GM12878 (cell line): Measurements from ENCODE around the gene HS6ST1. TPM values are rescaled to one million over a fixed set of nuclear protein-coding genes. Genes with fewer than 3 reads are reported as not detected.

ENCODE experiments used
- ATAC-seq: fragments of 200-7000 bp; cut with Tn5 transposase; 3 replicates; pipeline ENCODE4 v1.9.1; 2020; ENCODE audit warnings: mild to moderate bottlenecking, moderate library complexity
- BruUV-seq: library from RNA; stranded (reverse); fragments of 400-500 nt; replicated peaks from 2 replicates; lab custom pipeline; 2021; lab: Mats Ljungman, UMichigan
- CTCF ChIA-PET: fragments of 300-600 bp; sonication (Branson Sonifier 250); formaldehyde crosslinking; extraction: SDS; loops from one replicate; lab custom pipeline; 2021; ENCODE audit warnings: inconsistent platforms; lab: Yijun Ruan, JAX
- POLR2A ChIA-PET: fragments of 350-600 bp; formaldehyde crosslinking; extraction: SDS; loops from one replicate; lab custom pipeline; 2021; ENCODE audit warnings: inconsistent platforms; lab: Charles Lee
- RAD21 ChIA-PET: fragments of 300-600 bp; sonication (Branson Sonifier 250); formaldehyde crosslinking; loops from one replicate; lab custom pipeline; 2023; ENCODE audit warnings: antibody characterized with exemption; ENCODE audit not compliant: unreplicated experiment; lab: Charles Lee
- SMC1A ChIA-PET: fragments of 300-600 bp; sonication (Branson Sonifier 250); formaldehyde crosslinking; loops from one replicate; lab custom pipeline; 2023; ENCODE audit not compliant: unreplicated experiment, uncharacterized antibody; lab: Charles Lee
- DNase-seq: peaks from one replicate; pipeline ENCODE4 v3.0.0-alpha.2; 2011; ENCODE audit warnings: low read depth, low spot score
- FAIRE-seq: peaks from 3 replicates; lab custom pipeline; 2011; peaks lifted over from hg19 to GRCh38; lab: Jason Lieb, UNC
- H2AFZ ChIP-seq: 2 replicates; pipeline ENCODE4 v1.6.0; 2011; ENCODE audit warnings: low read depth, low read length, control low read depth; ENCODE audit not compliant: control insufficient read depth
- H3K27ac ChIP-seq: 2 replicates; pipeline ENCODE4 v1.5.1; 2011; ENCODE audit warnings: control low read depth; ENCODE audit not compliant: control insufficient read depth, insufficient read depth
- H3K27me3 ChIP-seq, 2 experiments: replicated peaks in 1 of 2; 2 replicates each; pipeline versions ENCODE4 v1.6.0 to v1.6.1; 2011; ENCODE audit warnings: low read length in 1 of 2; ENCODE audit not compliant: control insufficient read depth in 2 of 2, insufficient read depth in 2 of 2
- H3K36me3 ChIP-seq, 2 experiments: 2 replicates each; pipeline ENCODE4 v1.5.1; 2011; ENCODE audit warnings: low read length in 1 of 2; ENCODE audit not compliant: control insufficient read depth in 2 of 2, insufficient read depth in 2 of 2
- H3K4me1 ChIP-seq: 2 replicates; pipeline ENCODE4 v1.6.1; 2011; ENCODE audit warnings: mild to moderate bottlenecking, low read length, moderate library complexity, mixed read lengths; ENCODE audit not compliant: control insufficient read depth, insufficient read depth
- H3K4me2 ChIP-seq: 2 replicates; pipeline ENCODE4 v1.6.0; 2011; ENCODE audit warnings: control low read depth; ENCODE audit not compliant: control insufficient read depth, insufficient read depth
- H3K4me3 ChIP-seq: fragments of 200-600 bp; sonication (generic); 2 replicates; pipeline ENCODE4 v1.5.1; 2016
- H3K79me2 ChIP-seq: 2 replicates; pipeline ENCODE4 v1.6.0; 2011; ENCODE audit warnings: low read length; ENCODE audit not compliant: control insufficient read depth, insufficient read depth
- H3K9ac ChIP-seq: 2 replicates; pipeline ENCODE4 v1.8.0; 2011; ENCODE audit warnings: low read length, control low read depth, mixed read lengths; ENCODE audit not compliant: control insufficient read depth, insufficient read depth
- H3K9me3 ChIP-seq: replicated peaks from 3 replicates; pipeline ENCODE4 v1.5.1; 2011; ENCODE audit warnings: mild to moderate bottlenecking, low read length; ENCODE audit not compliant: control insufficient read depth, insufficient read depth
- H4K20me1 ChIP-seq: 2 replicates; pipeline ENCODE4 v1.6.0; 2011; ENCODE audit not compliant: control insufficient read depth, insufficient read depth
- CREM ChIP-seq: IDR thresholded peaks from 2 replicates; pipeline ENCODE4 v1.6.1; 2014; ENCODE audit warnings: antibody characterized with exemption, low read depth
- HCFC1 ChIP-seq: fragments of 150-350 bp; IDR thresholded peaks from 2 replicates; pipeline ENCODE4 v1.6.1; 2014; ENCODE audit warnings: low read length
- HDAC6 ChIP-seq: fragments of 200-600 bp; sonication (generic); IDR thresholded peaks from one replicate; pipeline ENCODE4 v1.8.0; 2017; ENCODE audit warnings: antibody characterized with exemption; ENCODE audit not compliant: unreplicated experiment
- IRF4 ChIP-seq: IDR thresholded peaks from 2 replicates; pipeline ENCODE4 v1.6.1; 2011; ENCODE audit warnings: low read depth, low read length
- IRF5 ChIP-seq: fragments of 450-650 bp; IDR thresholded peaks from 2 replicates; pipeline ENCODE4 v1.6.1; 2017; ENCODE audit warnings: borderline replicate concordance
- MTA2 ChIP-seq: fragments of 450-650 bp; IDR thresholded peaks from 2 replicates; pipeline ENCODE4 v1.6.1; 2016; ENCODE audit warnings: low read depth, mild to moderate bottlenecking, moderate library complexity
- NR2C1 ChIP-seq: fragments of 450-650 bp; IDR thresholded peaks from 2 replicates; pipeline ENCODE4 v1.6.1; 2017; ENCODE audit warnings: antibody characterized with exemption, mild to moderate bottlenecking, moderate library complexity
- PRDM15 ChIP-seq: fragments of 450-650 bp; formaldehyde crosslinking; IDR thresholded peaks from 2 replicates; pipeline ENCODE4 v1.4.0; 2020; ENCODE audit warnings: mild to moderate bottlenecking, moderate library complexity
- TCF3 ChIP-seq: IDR thresholded peaks from 2 replicates; pipeline ENCODE4 v1.6.1; 2012; ENCODE audit warnings: low read depth, mild to moderate bottlenecking, low read length, borderline replicate concordance; ENCODE audit not compliant: insufficient read depth
- WRNIP1 ChIP-seq: IDR thresholded peaks from 2 replicates; pipeline ENCODE4 v1.6.1; 2011; ENCODE audit warnings: low read depth, low read length, improper control_type of control experiment, borderline replicate concordance
- ZBTB33 ChIP-seq: fragments of 450-650 bp; IDR thresholded peaks from 2 replicates; pipeline ENCODE4 v1.6.1; 2017; ENCODE audit warnings: mild to moderate bottlenecking
- ZSCAN29 ChIP-seq: fragments of 450-650 bp; IDR thresholded peaks from 2 replicates; pipeline ENCODE4 v1.6.1; 2017; ENCODE audit warnings: mild to moderate bottlenecking, moderate library complexity
- WGBS: methylation state at CpG from one replicate; pipeline ENCODE4 v1.1.6; 2016; ENCODE audit warnings: low lambda C conversion rate; ENCODE audit not compliant: insufficient replicate concordance, insufficient coverage; ENCODE audit errors: missing lambda C conversion rate; 5-methylcytosine and 5-hydroxymethylcytosine counted together
- in situ Hi-C: fragments of 300-500 bp; cut with MboI; formaldehyde crosslinking; loops from 9 replicates; pipeline ENCODE4 v1.14.3; 2018; ENCODE audit warnings: mixed read lengths
- intact Hi-C: fragments of 100-400 bp; cut with micrococcal nuclease; formaldehyde crosslinking; loops from one replicate; pipeline ENCODE4 v1.14.2; 2022; ENCODE audit not compliant: unreplicated experiment
- polyA plus RNA-seq, 11 experiments: library from polyadenylated mRNA; depleted of rRNA in 4 of 11; unstranded in 6 of 11; stranded (reverse) in 5 of 11; fragments of >200 nt; fragmentation: Nextera tagmentation in 4 of 11; fragmentation: Illumina TruSeq in 1 of 11; extraction: Ambion mirVana in 4 of 11; extraction: Trizol in 1 of 11; gene quantifications; 1 replicate in 1 of 11; 2 replicates in 10 of 11; pipeline versions ENCODE4 v1.2.1 to v1.2.3, GENCODE V29; 2011 to 2016; ENCODE audit warnings: inconsistent platforms in 2 of 11, missing spikeins in 2 of 11, low read depth in 1 of 11
- total RNA-seq, 4 experiments: library from RNA; depleted of rRNA in 3 of 4; stranded (reverse); fragments of >200 nt in 3 of 4; fragmentation: Illumina TruSeq in 1 of 4; extraction: Trizol in 1 of 4; gene quantifications; 2 replicates each; pipeline versions ENCODE4 v1.2.1 to v1.2.3, GENCODE V29; 2013 to 2021
- TF ChIP-seq, protein P1 (sequence below): fragments of 450-650 bp; IDR thresholded peaks from 2 replicates; pipeline ENCODE4 v1.6.1; 2017; ENCODE audit warnings: antibody characterized with exemption, mild to moderate bottlenecking, moderate library complexity
- TF ChIP-seq, protein P2 (sequence below): IDR thresholded peaks from 2 replicates; pipeline ENCODE4 v1.6.1; 2011; ENCODE audit warnings: borderline replicate concordance, low read depth, mild to moderate bottlenecking, moderate library complexity, low read length; ENCODE audit not compliant: insufficient read depth, poor library complexity, severe bottlenecking

HS6ST1 gene
- total and polyA plus RNA-seq, 10 of the 15 experiments (the other 5 are each of a cell fraction or from before 2014, with no cell fraction given): 0.48 to 17.0 (median 4.7) TPM

DNA sequence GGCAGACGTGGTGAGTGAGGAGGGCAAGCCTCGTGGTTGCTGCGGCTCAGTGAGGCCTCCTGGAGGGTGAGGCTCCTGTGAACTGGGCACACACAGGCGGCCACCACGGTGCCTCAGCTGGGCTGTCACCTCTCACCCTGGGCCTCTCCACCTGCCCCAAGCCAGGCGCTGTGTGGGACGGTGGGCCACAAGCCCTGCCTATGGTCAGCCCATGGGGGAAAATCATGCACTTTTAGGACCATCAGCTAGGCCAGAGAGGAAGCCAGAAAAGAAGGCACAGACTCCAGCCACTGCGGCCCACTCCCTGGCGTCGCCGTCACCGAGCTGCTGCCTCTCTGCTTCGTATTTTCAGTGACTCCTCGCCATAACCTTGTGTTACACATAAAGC, 28.5 kb upstream of the HS6ST1 start:
- DNase-seq: no peak
- SMC1A ChIA-PET: no interaction called here
- no peak overlapping the region for H3K27ac ChIP-seq
- H3K4me1 ChIP-seq: no peaks in the 10 kb centered on the region
- H3K27me3 ChIP-seq: no peaks in the 10 kb centered on the region; a peak in 1 of 4 replicates
- no peak for ATAC-seq
- in situ Hi-C loops: no loop called here
- no peak overlapping the region for H3K4me2 ChIP-seq
- CTCF ChIA-PET: no interaction called here
- RAD21 ChIA-PET: no interaction called here
- 60% methylated on average over 12 of the region's 14 CpGs for WGBS
- BruUV-seq: no TSS peak
- intact Hi-C loops: no loop called here
- H4K20me1 ChIP-seq: no peaks in the 10 kb centered on the region
- no peaks in the 10 kb centered on the region for H3K79me2 ChIP-seq
- no peaks in the 10 kb centered on the region for H3K36me3 ChIP-seq
- no peak overlapping the region for H3K4me3 ChIP-seq
- POLR2A ChIA-PET: no interaction called here
- no peak for FAIRE-seq
- no peaks in the 10 kb centered on the region; the same call in 2 of the 3 replicates for H3K9me3 ChIP-seq
- no peak overlapping the region for H3K9ac ChIP-seq
- no peak overlapping the region for H2AFZ ChIP-seq
- TF ChIP-seq TCF3 (no peak), IRF4 (no peak), NR2C1 (no peak), ZBTB33 (no peak), IRF5 (no peak), HCFC1 (no peak), ZSCAN29 (no peak), MTA2 (no peak), CREM (no peak), PRDM15 (no peak), HDAC6 (no peak), WRNIP1 (no peak)
- TF ChIP-seq, protein P1, sequence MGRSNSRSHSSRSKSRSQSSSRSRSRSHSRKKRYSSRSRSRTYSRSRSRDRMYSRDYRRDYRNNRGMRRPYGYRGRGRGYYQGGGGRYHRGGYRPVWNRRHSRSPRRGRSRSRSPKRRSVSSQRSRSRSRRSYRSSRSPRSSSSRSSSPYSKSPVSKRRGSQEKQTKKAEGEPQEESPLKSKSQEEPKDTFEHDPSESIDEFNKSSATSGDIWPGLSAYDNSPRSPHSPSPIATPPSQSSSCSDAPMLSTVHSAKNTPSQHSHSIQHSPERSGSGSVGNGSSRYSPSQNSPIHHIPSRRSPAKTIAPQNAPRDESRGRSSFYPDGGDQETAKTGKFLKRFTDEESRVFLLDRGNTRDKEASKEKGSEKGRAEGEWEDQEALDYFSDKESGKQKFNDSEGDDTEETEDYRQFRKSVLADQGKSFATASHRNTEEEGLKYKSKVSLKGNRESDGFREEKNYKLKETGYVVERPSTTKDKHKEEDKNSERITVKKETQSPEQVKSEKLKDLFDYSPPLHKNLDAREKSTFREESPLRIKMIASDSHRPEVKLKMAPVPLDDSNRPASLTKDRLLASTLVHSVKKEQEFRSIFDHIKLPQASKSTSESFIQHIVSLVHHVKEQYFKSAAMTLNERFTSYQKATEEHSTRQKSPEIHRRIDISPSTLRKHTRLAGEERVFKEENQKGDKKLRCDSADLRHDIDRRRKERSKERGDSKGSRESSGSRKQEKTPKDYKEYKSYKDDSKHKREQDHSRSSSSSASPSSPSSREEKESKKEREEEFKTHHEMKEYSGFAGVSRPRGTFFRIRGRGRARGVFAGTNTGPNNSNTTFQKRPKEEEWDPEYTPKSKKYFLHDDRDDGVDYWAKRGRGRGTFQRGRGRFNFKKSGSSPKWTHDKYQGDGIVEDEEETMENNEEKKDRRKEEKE: no peak
- TF ChIP-seq, protein P2, sequence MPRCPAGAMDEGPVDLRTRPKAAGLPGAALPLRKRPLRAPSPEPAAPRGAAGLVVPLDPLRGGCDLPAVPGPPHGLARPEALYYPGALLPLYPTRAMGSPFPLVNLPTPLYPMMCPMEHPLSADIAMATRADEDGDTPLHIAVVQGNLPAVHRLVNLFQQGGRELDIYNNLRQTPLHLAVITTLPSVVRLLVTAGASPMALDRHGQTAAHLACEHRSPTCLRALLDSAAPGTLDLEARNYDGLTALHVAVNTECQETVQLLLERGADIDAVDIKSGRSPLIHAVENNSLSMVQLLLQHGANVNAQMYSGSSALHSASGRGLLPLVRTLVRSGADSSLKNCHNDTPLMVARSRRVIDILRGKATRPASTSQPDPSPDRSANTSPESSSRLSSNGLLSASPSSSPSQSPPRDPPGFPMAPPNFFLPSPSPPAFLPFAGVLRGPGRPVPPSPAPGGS: no peak
